GM18520 (cell line): Measurements from ENCODE around the gene LAMA4.

Experiments used
- ATAC-seq: cut with Tn5 transposase; IDR thresholded peaks from one replicate; pipeline ENCODE4 v1.9.1; 2021; ENCODE audit not compliant: unreplicated experiment

Gene LAMA4

DNA sequence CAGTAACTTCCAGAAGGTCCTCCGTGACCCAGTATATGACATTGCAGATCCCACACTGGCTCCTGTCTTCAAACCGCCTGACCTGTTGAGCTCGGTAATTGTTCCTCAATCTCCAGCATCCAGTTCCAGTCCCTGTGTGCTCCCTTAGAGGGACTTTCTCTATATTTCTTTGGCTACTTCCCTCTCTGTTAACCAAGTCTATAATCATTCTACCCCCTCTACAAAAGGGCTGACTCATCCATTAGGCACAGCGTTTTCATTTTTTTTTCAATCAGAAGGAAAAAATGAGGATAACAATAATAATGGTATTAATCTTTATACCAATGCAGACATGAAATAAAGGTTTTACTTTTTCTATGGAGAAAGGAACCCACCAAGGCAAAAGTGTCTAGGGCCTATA, 97.7 kb downstream of the LAMA4 start:
- ATAC-seq = no peak

DNA sequence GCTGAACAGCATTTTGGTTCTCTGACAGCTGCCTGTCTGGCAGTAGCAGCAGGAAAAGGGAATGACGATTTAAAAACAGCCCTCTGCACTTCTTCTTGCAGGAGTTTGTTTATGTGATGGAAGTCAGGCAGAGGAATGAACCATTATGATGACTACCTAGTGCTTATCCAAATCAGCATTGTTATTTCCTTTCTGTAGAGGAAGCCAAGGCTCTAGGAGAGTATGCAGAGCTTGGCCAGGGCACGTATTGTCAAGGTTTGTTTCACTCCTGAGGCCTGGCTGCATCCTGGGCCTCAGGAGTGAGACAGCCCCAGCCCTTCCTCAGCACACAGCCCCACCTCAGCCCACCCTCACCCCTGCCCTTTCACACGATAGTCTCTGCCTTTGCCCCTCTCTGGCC, 98.5 kb downstream of the LAMA4 start:
- ATAC-seq = no peak

DNA sequence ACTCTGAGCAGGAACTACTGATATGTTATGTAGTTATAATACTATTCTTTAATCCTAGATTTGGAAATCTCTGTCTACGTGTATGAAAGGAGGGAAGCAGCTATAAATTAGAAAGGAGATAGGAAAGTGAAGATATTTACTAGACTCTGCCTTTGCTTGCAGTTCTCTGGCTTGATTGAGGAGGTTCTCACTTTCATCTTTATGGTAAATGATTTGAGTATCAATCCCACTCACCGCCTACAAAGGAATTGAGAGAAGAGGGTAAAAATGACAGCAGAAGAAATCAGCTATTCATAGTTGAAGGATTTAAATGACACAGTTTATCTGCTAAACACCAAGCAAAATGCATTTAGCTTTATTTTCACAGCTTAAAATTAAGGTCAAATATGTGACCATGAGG, 99.7 kb downstream of the LAMA4 start:
- no peak for ATAC-seq

DNA sequence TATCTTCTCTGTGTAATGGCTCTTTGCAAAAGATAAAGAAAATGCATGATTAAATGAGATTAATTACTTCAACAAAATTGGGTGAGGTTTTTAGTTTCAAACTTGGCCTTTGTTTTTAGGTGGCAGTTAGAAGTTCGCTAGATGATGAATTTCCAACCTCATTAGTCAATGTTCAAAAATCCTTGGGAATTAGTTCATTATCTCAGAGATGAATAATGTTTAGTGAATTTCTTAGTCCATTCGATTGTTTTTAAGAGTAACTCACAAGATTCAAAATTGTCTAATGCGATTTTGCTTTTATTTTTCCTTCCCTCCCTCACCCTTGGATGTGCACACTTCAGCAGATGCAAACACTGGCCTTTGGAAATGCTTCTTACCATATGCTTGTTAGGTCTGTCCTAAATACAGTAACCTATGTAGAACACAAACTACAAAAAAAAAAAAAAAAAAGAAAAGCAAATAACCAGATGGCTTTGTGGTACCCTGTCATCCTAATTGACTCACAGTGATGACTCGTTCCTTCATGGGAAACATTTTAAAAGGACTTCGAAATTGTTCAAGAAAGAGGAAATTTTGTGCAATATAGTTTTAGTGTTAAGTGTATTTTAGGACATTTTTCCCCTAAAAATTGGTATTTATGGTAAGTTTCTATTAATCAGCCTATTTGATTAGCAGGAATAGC, 100.3 kb downstream of the LAMA4 start:
- ATAC-seq = no peak

DNA sequence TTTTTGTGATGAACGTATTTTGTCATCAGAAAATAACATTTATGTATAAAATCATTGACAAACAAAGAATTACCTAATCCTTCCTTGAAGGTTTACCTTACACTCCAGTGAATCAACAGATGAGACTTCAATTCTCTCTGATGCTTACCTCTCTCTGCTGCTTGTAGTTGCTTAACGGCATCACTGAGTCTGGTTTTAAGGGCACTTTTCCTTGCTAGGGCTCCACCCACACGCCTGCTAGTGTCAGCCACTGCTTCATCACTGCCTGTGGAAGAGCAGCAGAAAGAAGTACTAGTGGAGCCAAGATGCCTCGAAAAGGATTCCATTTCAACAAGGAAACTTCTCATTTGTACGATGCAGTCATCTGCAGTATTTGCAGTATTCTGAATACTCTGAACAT, 104.0 kb downstream of the LAMA4 start:
- no peak for ATAC-seq

DNA sequence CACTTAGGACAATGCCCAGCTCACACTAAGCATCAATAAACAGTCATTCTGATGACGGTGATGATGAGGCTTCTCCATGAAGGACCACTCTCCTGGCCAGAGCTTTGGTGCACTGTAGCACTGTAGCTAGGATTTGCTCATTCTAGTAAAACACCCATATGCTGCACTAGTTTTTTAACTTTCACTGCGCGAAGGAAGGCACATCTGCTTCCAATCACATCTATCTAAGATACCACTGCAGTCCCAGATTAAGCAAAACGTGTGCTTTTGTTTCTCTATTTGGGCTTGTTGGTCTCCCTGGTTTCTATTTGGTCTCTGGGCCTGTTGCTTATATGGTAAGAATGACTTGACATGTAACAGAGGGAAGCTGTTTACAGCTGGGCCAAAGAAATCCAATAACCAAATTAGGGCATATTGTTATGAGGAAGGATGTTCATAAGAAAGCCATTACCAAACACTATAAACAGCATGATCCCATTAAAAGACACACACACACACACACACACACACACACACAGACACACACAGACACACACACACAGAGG, 104.6 kb downstream of the LAMA4 start:
- no peak for ATAC-seq

DNA sequence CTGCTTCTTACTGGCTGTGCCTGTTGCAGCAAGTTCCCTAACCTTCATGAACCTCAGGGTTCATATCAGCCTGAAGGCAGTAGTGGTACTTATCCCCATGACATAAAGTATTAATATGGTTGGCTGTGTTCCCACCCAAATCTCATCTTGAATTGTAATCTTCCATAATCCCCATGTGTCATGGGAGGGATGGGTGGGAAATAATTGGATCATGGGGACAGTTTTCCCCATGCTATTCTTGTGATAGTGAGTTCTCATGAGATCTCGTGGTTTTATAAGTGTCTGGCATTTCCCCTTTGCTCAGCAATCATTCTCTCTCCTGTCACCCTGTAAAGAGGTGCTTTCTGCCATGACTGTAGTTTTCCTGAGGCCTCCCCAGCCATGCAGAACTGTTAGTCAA, 105.1 kb downstream of the LAMA4 start:
- ATAC-seq = no peak

DNA sequence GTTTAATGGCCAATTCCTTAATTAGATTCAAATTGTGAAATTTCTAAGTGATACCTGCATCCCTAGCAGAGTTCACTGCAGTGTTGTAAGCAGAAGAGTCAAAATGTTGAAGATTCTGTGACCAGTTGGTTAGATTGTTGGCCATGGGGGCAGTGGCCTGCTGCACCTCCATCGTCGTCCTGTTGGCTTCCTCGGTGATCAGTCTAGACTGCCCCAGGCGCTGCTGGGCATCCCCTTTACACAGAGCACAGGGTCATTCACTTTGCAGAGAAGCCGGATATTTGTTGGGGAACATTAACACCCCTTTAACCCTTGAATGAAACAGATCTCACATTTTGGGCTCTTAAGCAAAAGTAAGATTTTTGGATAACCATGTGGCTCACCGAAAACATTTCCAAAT, 106.3 kb downstream of the LAMA4 start:
- ATAC-seq = no peak

DNA sequence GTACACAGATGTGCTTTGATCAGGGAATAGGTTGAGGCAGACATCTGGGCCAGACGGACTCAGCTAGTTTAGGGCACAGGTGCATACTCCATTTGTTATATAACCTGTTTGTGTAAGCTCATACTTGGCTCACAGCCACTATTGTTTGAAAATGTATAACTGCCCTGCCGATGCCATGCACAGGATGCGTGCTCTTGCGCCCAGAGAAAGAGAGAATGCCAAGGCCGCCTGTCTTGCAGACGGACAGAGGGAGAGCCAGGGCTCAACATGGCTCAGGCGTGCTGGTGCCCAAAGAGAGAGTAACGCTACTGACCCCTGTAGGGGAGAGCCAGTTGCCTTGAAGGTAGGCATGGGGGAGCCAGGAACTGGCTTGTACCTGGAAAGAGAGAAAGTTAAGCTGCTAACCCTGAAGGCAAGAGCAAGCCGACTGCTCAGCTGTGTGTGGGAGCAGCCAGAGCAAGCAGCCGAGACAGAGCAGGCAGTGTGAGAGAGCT, 109.2 kb downstream of the LAMA4 start:
- ATAC-seq = no peak

DNA sequence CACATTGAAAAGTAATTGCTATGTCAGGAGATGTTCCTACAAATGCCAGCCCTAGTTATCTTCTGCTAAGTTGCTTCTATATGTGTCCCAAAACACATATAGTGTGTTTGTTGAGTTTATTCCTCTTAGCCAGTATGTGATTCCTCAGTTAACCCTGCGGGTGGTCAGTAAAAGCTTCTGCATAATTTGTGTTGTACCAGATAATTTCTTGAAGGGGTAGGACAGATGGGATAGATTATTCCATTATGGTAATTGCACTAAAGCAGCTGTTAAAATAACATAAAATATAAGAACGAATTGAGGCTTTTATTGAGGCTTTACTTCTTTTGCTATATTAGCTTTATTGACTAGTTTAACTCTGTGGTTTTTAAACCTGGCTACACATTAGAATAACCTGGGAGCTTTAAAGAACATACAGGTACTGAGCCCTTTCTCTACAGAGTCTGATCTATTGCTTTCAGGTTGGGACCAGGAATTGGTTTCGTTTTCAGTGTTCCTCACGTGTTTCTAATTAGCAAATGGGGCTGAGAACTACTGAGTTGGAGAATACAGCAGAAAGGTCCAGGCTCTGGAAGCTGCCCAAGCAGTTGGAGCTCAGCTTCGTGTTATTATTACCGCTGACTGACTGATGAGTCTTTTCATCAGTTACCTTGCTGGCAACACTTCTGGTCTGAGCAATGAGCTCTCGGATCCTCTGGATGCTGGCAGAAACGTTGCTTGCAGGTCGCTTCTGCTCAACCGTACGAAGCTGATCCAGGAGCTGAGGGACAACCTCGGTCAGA, 110.0 kb downstream of the LAMA4 start:
- peak; percentile 48 for ATAC-seq

DNA sequence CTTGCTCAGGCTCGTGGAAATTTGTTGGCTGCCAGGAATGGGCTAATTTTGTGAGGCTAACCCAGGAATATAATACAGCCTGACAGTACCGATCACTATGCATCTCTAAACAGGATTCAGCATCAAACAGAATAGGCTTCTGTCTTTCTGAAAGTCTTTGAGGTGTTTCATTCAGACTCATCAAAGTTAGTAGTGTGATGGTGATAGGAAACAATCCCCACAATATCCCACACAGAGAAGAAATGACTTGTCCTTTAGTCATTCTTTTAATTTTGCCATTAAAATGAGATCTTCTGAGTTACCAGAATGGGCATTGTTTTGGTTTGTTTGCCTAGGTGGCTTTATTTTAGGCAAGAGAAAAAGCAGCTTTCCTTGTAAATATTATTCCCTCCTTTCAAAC, 112.7 kb downstream of the LAMA4 start:
- no peak for ATAC-seq

DNA sequence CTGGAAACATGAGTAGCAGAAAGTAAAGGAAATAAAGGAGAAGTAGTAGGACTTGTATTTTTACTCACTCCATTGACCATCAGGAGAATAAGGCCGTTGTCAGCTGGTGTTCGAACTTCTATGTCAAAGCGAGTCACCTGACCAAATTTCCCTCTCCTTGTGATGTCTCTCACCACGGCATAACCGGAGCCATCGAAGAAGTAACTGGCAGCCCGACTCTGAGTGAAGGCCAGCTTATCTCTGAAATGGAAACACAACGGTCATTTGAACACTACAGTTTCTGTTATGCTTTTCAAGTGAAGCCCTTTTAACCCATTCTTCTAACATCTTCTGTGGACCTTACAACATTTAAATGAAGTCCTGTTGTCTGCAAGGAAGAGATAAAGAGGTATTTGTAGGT, 115.3 kb downstream of the LAMA4 start:
- ATAC-seq = no peak

DNA sequence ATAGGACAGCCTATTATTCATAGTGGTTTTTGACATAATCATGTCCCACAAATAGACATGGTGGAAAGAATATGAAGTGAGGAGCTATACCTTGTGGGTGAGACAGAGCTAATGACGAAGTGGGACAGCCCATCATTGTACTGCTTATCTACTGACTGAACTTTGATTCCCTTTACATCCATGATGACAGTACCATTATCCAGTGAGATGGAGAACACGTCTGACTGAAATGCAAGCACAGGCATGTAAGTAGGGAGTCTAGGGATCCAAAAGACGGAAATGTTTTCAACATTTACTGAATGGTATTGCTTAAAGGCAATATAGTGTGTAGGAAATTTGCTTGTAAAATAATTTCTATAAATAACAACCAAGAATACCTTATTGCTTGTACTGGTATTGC, 123.5 kb downstream of the LAMA4 start:
- no peak for ATAC-seq

DNA sequence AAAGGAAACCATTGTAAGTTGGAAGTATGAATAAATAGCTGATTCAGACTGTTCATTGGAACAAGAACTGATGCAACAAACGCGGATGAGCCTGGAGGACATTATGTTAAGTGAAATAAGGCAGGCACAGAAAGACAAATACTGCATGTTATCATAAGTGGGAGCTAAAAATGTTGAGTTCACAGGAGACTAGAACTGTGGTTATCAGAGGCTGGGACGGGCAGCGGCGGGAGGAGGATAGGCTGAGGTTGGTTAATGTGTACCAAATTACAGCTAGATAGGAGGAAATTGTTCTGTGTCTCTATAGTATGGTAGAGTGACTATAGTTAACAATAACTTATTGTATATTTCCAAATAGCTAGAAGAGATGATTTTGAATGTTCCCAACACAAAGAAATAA, 126.2 kb downstream of the LAMA4 start:
- no peak for ATAC-seq

DNA sequence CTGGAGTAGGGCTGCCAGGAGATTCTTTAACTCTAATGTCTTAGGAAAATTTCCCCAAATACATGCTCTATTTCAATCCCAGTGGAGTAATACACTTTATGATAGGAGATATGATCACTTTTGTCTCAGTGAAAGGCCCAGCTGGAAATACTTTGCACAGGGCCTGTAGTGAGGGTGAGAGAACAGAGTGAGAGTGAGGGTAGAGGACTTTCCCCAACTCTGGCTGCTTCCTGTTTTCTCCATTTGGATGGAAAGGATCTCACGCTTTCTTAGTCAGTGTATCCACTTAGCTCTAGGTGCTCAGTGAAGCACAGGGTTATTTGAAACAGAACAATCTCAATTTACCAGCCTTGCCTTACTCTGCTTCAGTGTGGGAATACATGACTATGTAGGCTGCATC, 130.4 kb downstream of the LAMA4 start:
- ATAC-seq = no peak

DNA sequence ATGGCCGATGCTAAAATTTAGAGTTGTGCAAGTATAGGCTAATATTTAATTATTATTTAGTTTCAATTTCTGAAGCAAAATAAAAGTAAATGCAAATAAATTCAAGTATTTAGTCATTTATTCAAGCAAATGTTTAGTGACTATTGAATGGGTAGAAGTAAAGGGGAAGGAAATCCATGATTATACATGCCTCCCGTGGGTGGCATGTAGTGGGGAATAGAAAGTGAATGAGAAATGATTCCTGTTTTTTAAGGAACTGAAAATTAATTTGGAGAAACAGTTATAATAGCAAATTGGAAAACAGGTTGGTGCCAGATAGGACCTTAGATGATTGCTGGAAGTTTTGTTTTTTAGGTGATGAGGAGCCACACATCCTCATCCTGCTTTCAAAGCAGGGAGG, 131.6 kb downstream of the LAMA4 start:
- no peak for ATAC-seq

DNA sequence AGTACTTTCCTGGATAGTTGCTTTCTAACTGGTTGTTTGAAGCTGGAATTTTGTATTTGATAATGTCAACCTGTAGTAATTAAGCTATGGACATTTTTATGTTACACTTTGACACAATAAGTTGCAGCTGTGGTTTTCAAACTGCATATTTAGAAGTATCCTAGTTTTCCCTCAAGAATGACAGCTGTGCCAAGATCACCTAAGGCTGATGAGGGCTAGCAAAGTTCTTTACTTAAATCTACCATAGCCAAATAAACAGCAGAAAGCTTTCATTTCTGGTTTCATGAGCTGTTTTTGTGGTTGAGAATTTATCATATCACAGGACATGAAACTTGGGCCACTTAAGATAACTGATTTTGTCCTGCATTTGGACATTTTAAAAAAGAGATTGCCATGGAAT, 136.3 kb downstream of the LAMA4 start:
- no peak for ATAC-seq

DNA sequence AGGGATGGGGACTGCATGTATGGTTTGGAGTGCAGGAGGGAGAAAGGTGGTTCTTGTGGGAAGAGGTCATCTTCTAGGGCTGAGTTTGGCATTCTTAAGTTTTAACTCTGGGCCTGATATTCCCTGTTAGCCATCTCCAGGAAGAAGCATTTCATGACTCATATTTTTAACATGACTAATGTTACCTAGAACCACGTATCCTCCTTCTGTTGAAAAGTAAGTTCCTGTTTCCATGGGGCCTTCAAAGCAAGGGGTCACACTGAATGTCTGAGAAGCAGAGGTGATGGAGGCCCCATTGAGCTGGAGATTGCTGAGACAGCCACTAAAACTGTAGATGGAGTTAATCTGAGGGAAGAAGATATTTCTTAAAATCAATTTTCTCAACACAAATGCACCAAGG, 136.8 kb downstream of the LAMA4 start:
- no peak for ATAC-seq

DNA sequence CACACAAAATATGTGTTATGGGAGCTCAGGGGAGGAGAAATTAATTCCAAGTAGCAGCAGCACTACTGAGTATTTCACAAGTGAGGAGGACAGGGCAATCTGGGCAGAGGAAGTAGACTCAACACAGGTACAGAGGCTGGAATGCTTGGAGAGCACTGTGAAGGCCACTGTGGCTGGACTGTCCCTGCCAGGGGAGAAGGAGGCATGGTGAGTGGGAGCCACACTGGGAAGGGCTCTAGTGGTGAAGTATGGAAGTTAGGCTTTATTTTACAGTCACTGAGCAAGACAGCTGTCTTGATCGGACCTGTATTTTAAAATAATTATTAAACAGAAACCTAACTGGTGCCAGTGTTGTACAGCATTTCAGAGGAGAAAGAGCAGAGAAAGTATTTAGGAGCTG, 138.1 kb downstream of the LAMA4 start:
- ATAC-seq = no peak

DNA sequence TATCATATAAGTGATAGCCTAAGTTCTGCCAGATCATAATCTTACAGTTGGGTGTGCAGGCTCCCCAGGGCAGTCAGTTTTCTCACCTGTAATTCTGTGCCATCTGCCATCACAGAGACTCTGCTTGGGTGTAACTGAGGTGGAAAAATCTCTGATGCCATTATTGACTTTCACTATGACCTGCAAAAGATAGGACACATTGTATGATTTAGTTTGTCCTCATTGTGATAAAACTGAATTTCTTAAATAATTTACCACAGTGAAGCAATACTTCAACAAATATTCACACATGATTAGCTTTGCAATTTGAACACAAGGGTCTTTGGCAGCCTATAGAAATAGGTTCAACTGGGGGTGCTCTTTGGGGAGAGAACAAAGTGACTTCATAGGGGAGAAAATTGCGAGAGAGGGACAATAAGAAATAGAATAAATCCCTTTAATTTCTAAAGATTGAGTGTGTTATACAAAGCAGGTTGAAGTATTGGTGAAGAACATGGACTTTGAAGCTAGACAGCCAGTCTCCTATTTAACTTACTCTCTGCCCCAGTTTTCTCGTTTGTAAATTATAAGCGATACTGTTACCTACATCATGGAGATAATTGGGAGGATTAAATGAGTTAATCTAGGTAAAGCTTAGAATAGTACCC, 139.7 kb downstream of the LAMA4 start:
- no peak for ATAC-seq

DNA sequence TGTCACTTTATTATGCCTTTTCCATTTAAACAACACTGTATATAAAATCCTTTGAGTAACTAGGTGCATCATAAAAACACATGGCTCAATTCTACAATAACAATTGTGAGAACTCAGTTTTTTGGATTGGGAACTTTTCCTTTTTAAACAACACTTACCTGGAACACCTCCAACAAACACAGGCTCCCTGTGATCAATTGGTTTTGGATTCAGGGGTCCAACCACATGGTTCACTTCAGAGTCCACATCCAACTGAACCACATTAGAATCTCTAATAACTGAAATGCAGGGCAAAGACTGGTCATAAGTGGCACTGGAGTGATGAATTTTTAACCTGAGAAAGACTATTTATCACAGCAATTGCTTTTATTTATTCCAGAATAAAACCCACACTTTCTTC, 140.4 kb downstream of the LAMA4 start:
- ATAC-seq = no peak

DNA sequence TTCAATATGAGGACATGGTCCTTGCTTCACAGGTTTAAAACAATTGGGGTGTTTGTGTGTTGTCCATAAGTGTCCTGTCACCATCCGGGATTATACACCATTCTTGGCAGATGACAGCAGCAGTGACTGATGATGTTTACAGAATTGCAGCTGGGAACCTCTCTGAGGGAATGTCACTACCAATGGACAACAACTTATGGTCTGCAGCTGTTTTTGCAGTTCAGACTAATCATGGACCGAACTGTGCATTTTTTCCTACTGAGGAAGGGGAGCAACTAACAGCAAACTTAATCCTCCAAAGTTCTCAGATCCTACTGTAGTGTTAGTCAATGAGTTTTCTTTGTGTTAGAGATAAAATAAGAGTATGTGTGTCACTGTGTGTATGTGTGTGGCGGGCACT, 140.9 kb downstream of the LAMA4 start:
- ATAC-seq = no peak
